WTC11 (cell line): ENCODE data around the gene PLPP2. TPM values are rescaled to one million over a fixed set of nuclear protein-coding genes. Genes with fewer than 3 reads are reported as not detected.
"Not testable (repeated sequence)": the region's sequence is repeated elsewhere in the genome, so short reads cannot be mapped to it uniquely, and the experiment has no call there.

Experiments
- ATAC-seq: fragments of 200-7000 bp; cut with Tn5 transposase; 2 replicates; pipeline ENCODE4 v1.10.0; 2021; ENCODE audit warnings: mild to moderate bottlenecking, moderate library complexity
- CTCF ChIA-PET: fragments of 300-600 bp; sonication (Branson Sonifier 250); formaldehyde crosslinking; loops from one replicate; lab custom pipeline; 2021; ENCODE audit warnings: antibody characterized with exemption; lab: Charles Lee
- POLR2A ChIA-PET: fragments of 350-600 bp; sonication (Branson Sonifier 250); formaldehyde crosslinking; loops from one replicate; lab custom pipeline; 2021; ENCODE audit warnings: antibody characterized with exemption; lab: Charles Lee
- DNase-seq: peaks from one replicate; pipeline ENCODE4 v3.0.0; 2021; ENCODE audit warnings: low spot score
- H3K27ac Mint-ChIP-seq: 2 replicates; pipeline ENCODE4 v1.8.0; 2021; ENCODE audit warnings: mixed read lengths
- H3K27me3 Mint-ChIP-seq: 2 replicates; pipeline ENCODE4 v1.8.0; 2021; ENCODE audit warnings: low read depth, mild to moderate bottlenecking, moderate library complexity, mixed read lengths
- H3K36me3 Mint-ChIP-seq: 2 replicates; pipeline ENCODE4 v1.8.0; 2021; ENCODE audit warnings: mixed read lengths
- H3K4me1 Mint-ChIP-seq: 2 replicates; pipeline ENCODE4 v1.8.0; 2022; ENCODE audit warnings: mixed read lengths
- H3K4me3 Mint-ChIP-seq: 2 replicates; pipeline ENCODE4 v1.8.0; 2021; ENCODE audit warnings: mild to moderate bottlenecking, moderate library complexity, mixed read lengths
- H3K9me3 Mint-ChIP-seq: 2 replicates; pipeline ENCODE4 v1.8.0; 2021; ENCODE audit warnings: mixed read lengths
- AFF4 ChIP-seq: sonication (generic); formaldehyde crosslinking; IDR thresholded peaks from 2 replicates; pipeline ENCODE4 v1.8.1; 2023; ENCODE audit warnings: mild to moderate bottlenecking, missing genetic modification reagents, borderline replicate concordance
- ATF1 ChIP-seq: sonication (generic); formaldehyde crosslinking; IDR thresholded peaks from 2 replicates; pipeline ENCODE4 v1.8.1; 2023; ENCODE audit warnings: mild to moderate bottlenecking, moderate library complexity, missing genetic modification reagents
- CREB1 ChIP-seq: sonication (generic); formaldehyde crosslinking; IDR thresholded peaks from 2 replicates; pipeline ENCODE4 v1.8.0; 2023; ENCODE audit warnings: mild to moderate bottlenecking, missing genetic modification reagents
- ETV6 ChIP-seq: sonication (generic); formaldehyde crosslinking; IDR thresholded peaks from 2 replicates; pipeline ENCODE4 v1.8.1; 2022; ENCODE audit warnings: mild to moderate bottlenecking, missing genetic modification reagents
- FOXK1 ChIP-seq: sonication (generic); formaldehyde crosslinking; IDR thresholded peaks from 2 replicates; pipeline ENCODE4 v1.8.0; 2022; ENCODE audit warnings: mild to moderate bottlenecking, moderate library complexity, missing genetic modification reagents
- KAT7 ChIP-seq: sonication (generic); formaldehyde crosslinking; IDR thresholded peaks from 2 replicates; pipeline ENCODE4 v1.8.1; 2023; ENCODE audit warnings: missing genetic modification reagents, mild to moderate bottlenecking, borderline replicate concordance
- MYBL2 ChIP-seq: sonication (generic); formaldehyde crosslinking; IDR thresholded peaks from 2 replicates; pipeline ENCODE4 v1.8.1; 2023; ENCODE audit warnings: mild to moderate bottlenecking, moderate library complexity, missing genetic modification reagents
- TCF7 ChIP-seq: sonication (generic); formaldehyde crosslinking; IDR thresholded peaks from 2 replicates; pipeline ENCODE4 v1.8.0; 2022; ENCODE audit warnings: mild to moderate bottlenecking, low read depth, missing genetic modification reagents, moderate library complexity
- TEAD4 ChIP-seq: sonication (generic); formaldehyde crosslinking; IDR thresholded peaks from 2 replicates; pipeline ENCODE4 v1.8.0; 2022; ENCODE audit warnings: mild to moderate bottlenecking, missing genetic modification reagents
- ZNF121 ChIP-seq: sonication (generic); formaldehyde crosslinking; IDR thresholded peaks from 2 replicates; pipeline ENCODE4 v1.8.0; 2023; ENCODE audit warnings: missing genetic modification reagents
- ZNF232 ChIP-seq: sonication (generic); formaldehyde crosslinking; IDR thresholded peaks from 2 replicates; pipeline ENCODE4 v1.8.0; 2022; ENCODE audit warnings: mild to moderate bottlenecking, missing genetic modification reagents
- total RNA-seq: library from RNA; stranded (reverse); gene quantifications from 3 replicates; pipeline ENCODE4 v1.2.3, GENCODE V29; 2021
- TF ChIP-seq, protein P1 (sequence below): sonication (generic); formaldehyde crosslinking; IDR thresholded peaks from 2 replicates; pipeline ENCODE4 v1.8.0; 2022; ENCODE audit warnings: mild to moderate bottlenecking, missing genetic modification reagents
- TF ChIP-seq, protein P2 (sequence below): sonication (generic); formaldehyde crosslinking; IDR thresholded peaks from 2 replicates; pipeline ENCODE4 v1.8.1; 2023; ENCODE audit warnings: mild to moderate bottlenecking, missing genetic modification reagents
- TF ChIP-seq, protein P3 (sequence below): sonication (generic); formaldehyde crosslinking; IDR thresholded peaks from 2 replicates; pipeline ENCODE4 v1.8.1; 2023; ENCODE audit warnings: mild to moderate bottlenecking, missing genetic modification reagents, moderate library complexity

Gene PLPP2
- total RNA-seq, 1 experiment from 2014 or later = 78.7 TPM

- no peak overlapping the region for H3K27ac Mint-ChIP-seq
- TF ChIP-seq FOXK1 (no peak), MYBL2 (CRISPR knock-in tag) (no peak), ETV6 (CRISPR knock-in tag) (no peak), TEAD4 (CRISPR knock-in tag) (no peak), ATF1 (CRISPR knock-in tag) (no peak), TCF7 (CRISPR knock-in tag) (no peak), CREB1 (CRISPR knock-in tag) (no peak), AFF4 (no peak), ZNF121 (CRISPR knock-in tag) (no peak), ZNF232 (CRISPR knock-in tag) (no peak), KAT7 (CRISPR knock-in tag) (no peak)
- TF ChIP-seq, protein P1, sequence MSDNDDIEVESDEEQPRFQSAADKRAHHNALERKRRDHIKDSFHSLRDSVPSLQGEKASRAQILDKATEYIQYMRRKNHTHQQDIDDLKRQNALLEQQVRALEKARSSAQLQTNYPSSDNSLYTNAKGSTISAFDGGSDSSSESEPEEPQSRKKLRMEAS (CRISPR knock-in tag) = no peak
- TF ChIP-seq, protein P2, sequence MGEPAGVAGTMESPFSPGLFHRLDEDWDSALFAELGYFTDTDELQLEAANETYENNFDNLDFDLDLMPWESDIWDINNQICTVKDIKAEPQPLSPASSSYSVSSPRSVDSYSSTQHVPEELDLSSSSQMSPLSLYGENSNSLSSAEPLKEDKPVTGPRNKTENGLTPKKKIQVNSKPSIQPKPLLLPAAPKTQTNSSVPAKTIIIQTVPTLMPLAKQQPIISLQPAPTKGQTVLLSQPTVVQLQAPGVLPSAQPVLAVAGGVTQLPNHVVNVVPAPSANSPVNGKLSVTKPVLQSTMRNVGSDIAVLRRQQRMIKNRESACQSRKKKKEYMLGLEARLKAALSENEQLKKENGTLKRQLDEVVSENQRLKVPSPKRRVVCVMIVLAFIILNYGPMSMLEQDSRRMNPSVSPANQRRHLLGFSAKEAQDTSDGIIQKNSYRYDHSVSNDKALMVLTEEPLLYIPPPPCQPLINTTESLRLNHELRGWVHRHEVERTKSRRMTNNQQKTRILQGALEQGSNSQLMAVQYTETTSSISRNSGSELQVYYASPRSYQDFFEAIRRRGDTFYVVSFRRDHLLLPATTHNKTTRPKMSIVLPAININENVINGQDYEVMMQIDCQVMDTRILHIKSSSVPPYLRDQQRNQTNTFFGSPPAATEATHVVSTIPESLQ (CRISPR knock-in tag) = no peak
- TF ChIP-seq, protein P3, sequence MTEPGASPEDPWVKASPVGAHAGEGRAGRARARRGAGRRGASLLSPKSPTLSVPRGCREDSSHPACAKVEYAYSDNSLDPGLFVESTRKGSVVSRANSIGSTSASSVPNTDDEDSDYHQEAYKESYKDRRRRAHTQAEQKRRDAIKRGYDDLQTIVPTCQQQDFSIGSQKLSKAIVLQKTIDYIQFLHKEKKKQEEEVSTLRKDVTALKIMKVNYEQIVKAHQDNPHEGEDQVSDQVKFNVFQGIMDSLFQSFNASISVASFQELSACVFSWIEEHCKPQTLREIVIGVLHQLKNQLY (CRISPR knock-in tag) = no peak
- H3K9me3 Mint-ChIP-seq = peaks cover 9% of the 10 kb centered on the region; the same call in 1 of the 2 replicates
- H3K4me3 Mint-ChIP-seq = no peak overlapping the region
- ATAC-seq = no peak
- no peak for DNase-seq
- no peaks in the 10 kb centered on the region for H3K36me3 Mint-ChIP-seq
- ChIA-PET POLR2A (no interaction called here), CTCF (no interaction called here)
- 0 out of 2 replicates have a peak, but pooled peaks cover 4% of the 10 kb centered on the region for H3K4me1 Mint-ChIP-seq
- H3K27me3 Mint-ChIP-seq = peaks cover 29% of the 10 kb centered on the region
Measured at GRCh38 chr19:262125-262524, 29.1 kb downstream of the PLPP2 start.

DNA sequence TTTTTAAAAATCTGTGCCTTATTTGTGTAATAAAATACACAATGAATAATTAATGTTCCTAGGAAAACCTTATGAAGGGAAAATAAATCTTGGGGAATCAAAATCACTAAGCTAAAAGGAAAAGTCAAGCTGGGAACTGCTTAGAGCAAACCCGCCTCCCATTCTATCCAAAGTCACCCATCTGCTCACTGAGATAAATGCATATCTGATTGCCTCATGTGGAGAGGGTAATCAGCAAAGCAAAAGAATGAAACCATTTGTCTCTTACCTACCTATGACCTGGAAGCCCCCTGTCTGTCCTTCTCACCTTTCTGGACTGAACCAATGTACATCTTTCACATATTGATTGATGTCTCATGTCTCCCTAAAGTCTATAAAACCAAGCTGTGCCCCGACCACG lies 34.4 kb downstream of the PLPP2 start:
- H3K36me3 Mint-ChIP-seq, CTCF ChIA-PET, H3K27me3 Mint-ChIP-seq, ATAC-seq, H3K27ac Mint-ChIP-seq, DNase-seq, H3K4me1 Mint-ChIP-seq, POLR2A ChIA-PET, H3K4me3 Mint-ChIP-seq: not testable (repeated sequence)
- H3K9me3 Mint-ChIP-seq = peaks cover 45% of the 10 kb centered on the region

DNA sequence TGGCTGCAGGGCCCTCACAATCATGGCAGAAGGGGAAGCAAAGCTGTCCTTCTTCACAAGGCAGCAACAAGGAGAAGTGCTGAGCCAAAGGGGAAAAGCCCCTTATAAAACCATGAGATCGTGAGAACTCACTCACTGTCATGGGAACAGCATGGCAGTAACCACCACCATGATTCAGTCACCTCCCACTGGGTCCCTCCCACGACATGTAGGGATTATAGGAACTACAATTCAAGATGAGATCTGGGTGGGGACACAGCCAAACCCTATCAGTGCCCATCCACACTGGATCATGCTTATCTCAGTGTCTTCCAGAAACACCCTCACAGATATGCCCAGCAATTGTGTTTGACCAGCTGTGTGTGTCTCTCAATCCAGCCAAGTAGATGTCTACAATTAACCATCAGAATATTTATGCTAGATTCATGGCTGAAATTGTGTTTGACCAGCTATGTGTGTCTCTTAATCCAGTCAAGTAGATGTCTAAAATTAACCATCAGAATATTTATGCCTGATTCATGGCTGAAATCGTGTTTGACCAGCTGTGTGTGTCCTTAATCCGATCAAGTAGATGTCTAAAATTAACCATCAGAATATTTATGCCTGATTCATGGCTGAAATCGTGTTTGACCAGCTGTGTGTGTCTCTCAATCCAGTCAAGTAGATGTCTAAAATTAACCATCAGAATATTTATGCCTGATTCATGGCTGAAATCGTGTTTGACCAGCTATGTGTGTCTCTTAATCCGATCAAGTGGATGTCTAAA lies 38.6 kb downstream of the PLPP2 start:
- CTCF ChIA-PET, H3K4me1 Mint-ChIP-seq, POLR2A ChIA-PET, DNase-seq, ATAC-seq, H3K27ac Mint-ChIP-seq, H3K4me3 Mint-ChIP-seq: not testable (repeated sequence)
- Mint-ChIP-seq H3K27me3 (peaks cover 11% of the 10 kb centered on the region), H3K9me3 (peaks cover 48% of the 10 kb centered on the region), H3K36me3 (peaks cover 10% of the 10 kb centered on the region)
